ENCODE measurements around the gene RNF2. TPM values are rescaled to one million over a fixed set of nuclear protein-coding genes. Genes with fewer than 3 reads are reported as not detected.

RNF2 gene
- total RNA-seq, 1 donor from 2014 or later = 15.9 TPM

DNA sequence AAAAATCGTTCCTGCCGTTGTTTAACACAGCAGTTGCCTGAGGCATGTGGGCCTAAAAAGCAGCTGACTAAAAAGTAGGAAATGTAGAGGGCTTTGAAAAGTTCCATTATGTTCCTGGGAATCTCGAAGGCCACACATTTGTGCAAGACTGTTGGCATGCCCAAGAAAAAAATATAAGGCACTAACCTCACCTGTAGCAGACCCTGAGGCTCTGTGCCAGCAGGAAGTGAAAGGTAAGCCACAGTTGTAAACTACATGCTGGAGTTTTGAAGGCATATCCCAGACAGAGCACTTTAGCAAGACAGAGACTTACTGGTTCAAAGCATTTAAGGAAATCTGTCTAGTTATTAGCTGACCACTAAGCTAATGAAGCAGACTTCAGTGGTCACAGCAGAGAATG lies 58.7 kb downstream of the RNF2 start:
- H3K36me3 ChIP-seq = peaks cover 10% of the 10 kb centered on the region
- ATAC-seq (no peak), DNase-seq (no peak)
- no peak overlapping the region for H3K27ac ChIP-seq
- H3K27me3 ChIP-seq = no peaks in the 10 kb centered on the region
- H3K9me3 ChIP-seq = peaks cover 8% of the 10 kb centered on the region
- no peak overlapping the region for H3K4me3 ChIP-seq
- no peaks in the 10 kb centered on the region for H3K4me1 ChIP-seq
- intact Hi-C loops (cut with DNase I) = no loop called here
- TF ChIP-seq, protein P1, sequence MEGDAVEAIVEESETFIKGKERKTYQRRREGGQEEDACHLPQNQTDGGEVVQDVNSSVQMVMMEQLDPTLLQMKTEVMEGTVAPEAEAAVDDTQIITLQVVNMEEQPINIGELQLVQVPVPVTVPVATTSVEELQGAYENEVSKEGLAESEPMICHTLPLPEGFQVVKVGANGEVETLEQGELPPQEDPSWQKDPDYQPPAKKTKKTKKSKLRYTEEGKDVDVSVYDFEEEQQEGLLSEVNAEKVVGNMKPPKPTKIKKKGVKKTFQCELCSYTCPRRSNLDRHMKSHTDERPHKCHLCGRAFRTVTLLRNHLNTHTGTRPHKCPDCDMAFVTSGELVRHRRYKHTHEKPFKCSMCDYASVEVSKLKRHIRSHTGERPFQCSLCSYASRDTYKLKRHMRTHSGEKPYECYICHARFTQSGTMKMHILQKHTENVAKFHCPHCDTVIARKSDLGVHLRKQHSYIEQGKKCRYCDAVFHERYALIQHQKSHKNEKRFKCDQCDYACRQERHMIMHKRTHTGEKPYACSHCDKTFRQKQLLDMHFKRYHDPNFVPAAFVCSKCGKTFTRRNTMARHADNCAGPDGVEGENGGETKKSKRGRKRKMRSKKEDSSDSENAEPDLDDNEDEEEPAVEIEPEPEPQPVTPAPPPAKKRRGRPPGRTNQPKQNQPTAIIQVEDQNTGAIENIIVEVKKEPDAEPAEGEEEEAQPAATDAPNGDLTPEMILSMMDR (IDR thresholded peaks at IDR 0.05) = no peak

DNA sequence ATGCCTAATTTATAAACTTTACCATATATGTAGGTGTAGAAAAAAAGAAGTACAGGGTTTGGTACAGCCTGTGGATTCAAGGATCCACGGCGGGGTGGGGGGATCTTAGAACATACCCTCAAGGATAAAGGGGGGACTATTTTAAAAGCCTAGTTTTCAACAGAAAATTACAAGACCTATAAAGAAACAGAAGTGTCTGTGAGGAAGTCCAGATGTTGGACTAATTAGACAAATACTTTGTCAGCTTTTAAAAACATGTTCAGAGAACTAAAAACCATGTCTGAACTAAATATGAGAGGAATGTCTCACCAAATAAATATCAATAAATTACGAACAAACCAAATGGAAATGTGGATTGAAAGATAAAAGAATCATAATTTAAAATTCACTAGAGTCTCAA lies 59.8 kb downstream of the RNF2 start:
- Histone ChIP-seq H3K9me3 (peaks cover 10% of the 10 kb centered on the region), H3K36me3 (peaks cover 6% of the 10 kb centered on the region), H3K4me3 (no peak overlapping the region), H3K4me1 (no peaks in the 10 kb centered on the region), H3K27ac (no peak overlapping the region), H3K27me3 (no peaks in the 10 kb centered on the region)
- DNase-seq (no peak), ATAC-seq (no peak)
- intact Hi-C loops (cut with DNase I) = no loop called here
- TF ChIP-seq, protein P1 (IDR thresholded peaks at IDR 0.05) = no peak

DNA sequence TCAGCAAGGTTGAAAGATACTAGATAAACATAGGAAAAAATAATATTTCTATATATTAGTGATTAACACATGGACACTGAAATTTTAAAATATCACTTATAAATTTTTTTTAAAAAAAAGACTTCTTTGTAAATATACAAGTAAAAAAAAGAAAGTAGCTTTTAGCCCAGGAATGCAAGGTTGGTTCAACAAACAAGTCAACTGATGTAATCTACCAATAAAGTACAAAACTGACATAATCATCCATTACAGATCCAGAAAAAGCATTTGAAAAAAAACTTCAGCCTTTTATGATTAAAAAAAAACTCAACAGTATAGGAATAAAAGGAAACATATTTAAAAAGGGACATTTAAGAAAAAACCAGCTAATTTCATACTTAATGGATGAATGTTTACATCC lies 63.0 kb downstream of the RNF2 start:
- H3K4me1 ChIP-seq = no peaks in the 10 kb centered on the region
- ATAC-seq = no peak
- H3K27me3 ChIP-seq = no peaks in the 10 kb centered on the region
- no peaks in the 10 kb centered on the region for H3K36me3 ChIP-seq
- H3K4me3 ChIP-seq = no peak overlapping the region
- intact Hi-C loops (cut with DNase I) = no loop called here
- peaks cover 10% of the 10 kb centered on the region for H3K9me3 ChIP-seq
- no peak for DNase-seq
- H3K27ac ChIP-seq = no peak overlapping the region
- TF ChIP-seq, protein P1 (IDR thresholded peaks at IDR 0.05) = no peak

DNA sequence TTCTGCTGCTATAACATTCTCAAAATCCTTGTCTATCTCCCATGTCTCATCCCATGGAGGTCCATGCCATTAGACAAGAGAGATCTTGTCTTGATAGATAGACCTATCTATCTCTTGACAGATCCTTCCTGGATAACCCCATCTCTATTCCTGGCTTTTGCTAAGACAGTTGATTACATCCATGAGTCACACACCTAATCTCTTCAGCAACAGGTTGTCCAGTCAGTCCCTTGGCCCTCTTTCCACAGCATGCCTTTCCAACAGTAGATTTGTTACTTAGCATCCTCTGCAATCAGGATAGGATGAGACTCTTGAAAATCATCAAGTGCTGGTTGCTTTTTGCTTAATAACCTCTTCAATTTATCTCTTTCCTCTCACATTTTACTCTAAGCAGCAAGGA lies 64.8 kb downstream of the RNF2 start:
- no peak overlapping the region for H3K27ac ChIP-seq
- intact Hi-C loops (cut with DNase I) = no loop called here
- H3K4me3 ChIP-seq = no peak overlapping the region
- no peak for DNase-seq
- peaks cover 10% of the 10 kb centered on the region for H3K9me3 ChIP-seq
- ATAC-seq = no peak
- no peaks in the 10 kb centered on the region for H3K36me3 ChIP-seq
- no peaks in the 10 kb centered on the region for H3K4me1 ChIP-seq
- TF ChIP-seq, protein P1 (IDR thresholded peaks at IDR 0.05) = no peak
- H3K27me3 ChIP-seq = no peaks in the 10 kb centered on the region

DNA sequence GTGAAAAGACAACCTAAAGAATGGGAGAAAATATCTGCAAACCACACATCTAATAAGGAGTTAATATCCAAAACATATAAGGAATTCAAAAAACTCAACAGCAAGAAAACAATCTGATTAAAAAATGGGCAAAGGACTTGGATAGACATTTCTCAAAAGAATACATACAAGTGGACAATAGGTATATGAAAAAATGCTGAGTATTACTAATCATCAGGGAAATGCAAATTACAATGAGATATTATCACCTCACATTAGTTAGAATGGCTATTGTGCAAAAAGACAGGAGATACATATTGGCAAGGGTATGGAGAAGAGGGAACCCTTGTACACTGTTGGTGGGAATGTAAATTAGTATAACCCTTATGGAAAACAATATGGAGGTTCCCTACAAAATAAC lies 66.5 kb downstream of the RNF2 start:
- H3K9me3 ChIP-seq = peaks cover 10% of the 10 kb centered on the region
- H3K27me3 ChIP-seq = no peaks in the 10 kb centered on the region
- ATAC-seq (no peak), DNase-seq (no peak)
- H3K36me3 ChIP-seq = no peaks in the 10 kb centered on the region
- TF ChIP-seq, protein P1 (IDR thresholded peaks at IDR 0.05) = no peak
- H3K4me1 ChIP-seq = no peaks in the 10 kb centered on the region
- intact Hi-C loops (cut with DNase I) = no loop called here
- no peak overlapping the region for H3K4me3 ChIP-seq
- H3K27ac ChIP-seq = no peak overlapping the region

DNA sequence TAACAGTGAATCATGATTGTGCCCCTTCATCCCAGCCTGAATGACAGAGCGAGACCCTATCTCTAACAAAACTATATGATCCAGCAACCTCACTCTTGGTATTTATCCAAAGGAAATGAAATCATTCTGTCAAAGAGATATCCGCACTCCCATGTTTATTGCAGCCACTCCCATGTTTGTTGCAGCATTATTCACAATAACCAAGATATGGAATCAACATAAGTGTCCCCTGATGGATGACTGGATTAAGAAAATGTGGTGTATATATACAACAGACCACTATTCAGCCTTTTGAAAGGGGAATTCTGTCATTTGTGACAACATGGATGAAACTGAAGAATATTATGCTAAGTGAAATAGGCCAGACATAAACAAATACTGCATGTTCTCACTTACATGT lies 67.0 kb downstream of the RNF2 start:
- H3K9me3 ChIP-seq = peaks cover 10% of the 10 kb centered on the region
- ATAC-seq = no peak
- H3K4me1 ChIP-seq = no peaks in the 10 kb centered on the region
- no peaks in the 10 kb centered on the region for H3K36me3 ChIP-seq
- H3K4me3 ChIP-seq = no peak overlapping the region
- no peak overlapping the region for H3K27ac ChIP-seq
- intact Hi-C loops (cut with DNase I) = no loop called here
- H3K27me3 ChIP-seq = no peaks in the 10 kb centered on the region
- no peak for DNase-seq
- TF ChIP-seq, protein P1 (IDR thresholded peaks at IDR 0.05) = no peak
